GM12878 (cell line): ENCODE measurements around the gene SLC24A3. TPM values are rescaled to one million over a fixed set of nuclear protein-coding genes. Genes with fewer than 3 reads are reported as not detected.

ENCODE experiments used
- ATAC-seq: fragments of 200-7000 bp; cut with Tn5 transposase; 3 replicates; pipeline ENCODE4 v1.9.1; 2020; ENCODE audit warnings: mild to moderate bottlenecking, moderate library complexity
- BruUV-seq: library from RNA; stranded (reverse); fragments of 400-500 nt; replicated peaks from 2 replicates; lab custom pipeline; 2021; lab: Mats Ljungman, UMichigan
- CTCF ChIA-PET: fragments of 300-600 bp; sonication (Branson Sonifier 250); formaldehyde crosslinking; extraction: SDS; loops from one replicate; lab custom pipeline; 2021; ENCODE audit warnings: inconsistent platforms; lab: Yijun Ruan, JAX
- POLR2A ChIA-PET: fragments of 350-600 bp; formaldehyde crosslinking; extraction: SDS; loops from one replicate; lab custom pipeline; 2021; ENCODE audit warnings: inconsistent platforms; lab: Charles Lee
- RAD21 ChIA-PET: fragments of 300-600 bp; sonication (Branson Sonifier 250); formaldehyde crosslinking; loops from one replicate; lab custom pipeline; 2023; ENCODE audit warnings: antibody characterized with exemption; ENCODE audit not compliant: unreplicated experiment; lab: Charles Lee
- SMC1A ChIA-PET: fragments of 300-600 bp; sonication (Branson Sonifier 250); formaldehyde crosslinking; loops from one replicate; lab custom pipeline; 2023; ENCODE audit not compliant: unreplicated experiment, uncharacterized antibody; lab: Charles Lee
- DNase-seq: peaks from one replicate; pipeline ENCODE4 v3.0.0-alpha.2; 2011; ENCODE audit warnings: low read depth, low spot score
- FAIRE-seq: peaks from 3 replicates; lab custom pipeline; 2011; peaks lifted over from hg19 to GRCh38; lab: Jason Lieb, UNC
- H2AFZ ChIP-seq: 2 replicates; pipeline ENCODE4 v1.6.0; 2011; ENCODE audit warnings: low read depth, low read length, control low read depth; ENCODE audit not compliant: control insufficient read depth
- H3K27ac ChIP-seq: 2 replicates; pipeline ENCODE4 v1.5.1; 2011; ENCODE audit warnings: control low read depth; ENCODE audit not compliant: control insufficient read depth, insufficient read depth
- H3K27me3 ChIP-seq, 2 experiments: replicated peaks in 1 of 2; 2 replicates each; pipeline versions ENCODE4 v1.6.0 to v1.6.1; 2011; ENCODE audit warnings: low read length in 1 of 2; ENCODE audit not compliant: control insufficient read depth in 2 of 2, insufficient read depth in 2 of 2
- H3K36me3 ChIP-seq, 2 experiments: 2 replicates each; pipeline ENCODE4 v1.5.1; 2011; ENCODE audit warnings: low read length in 1 of 2; ENCODE audit not compliant: control insufficient read depth in 2 of 2, insufficient read depth in 2 of 2
- H3K4me1 ChIP-seq: 2 replicates; pipeline ENCODE4 v1.6.1; 2011; ENCODE audit warnings: mild to moderate bottlenecking, low read length, moderate library complexity, mixed read lengths; ENCODE audit not compliant: control insufficient read depth, insufficient read depth
- H3K4me2 ChIP-seq: 2 replicates; pipeline ENCODE4 v1.6.0; 2011; ENCODE audit warnings: control low read depth; ENCODE audit not compliant: control insufficient read depth, insufficient read depth
- H3K4me3 ChIP-seq: fragments of 200-600 bp; sonication (generic); 2 replicates; pipeline ENCODE4 v1.5.1; 2016
- H3K79me2 ChIP-seq: 2 replicates; pipeline ENCODE4 v1.6.0; 2011; ENCODE audit warnings: low read length; ENCODE audit not compliant: control insufficient read depth, insufficient read depth
- H3K9ac ChIP-seq: 2 replicates; pipeline ENCODE4 v1.8.0; 2011; ENCODE audit warnings: low read length, control low read depth, mixed read lengths; ENCODE audit not compliant: control insufficient read depth, insufficient read depth
- H3K9me3 ChIP-seq: replicated peaks from 3 replicates; pipeline ENCODE4 v1.5.1; 2011; ENCODE audit warnings: mild to moderate bottlenecking, low read length; ENCODE audit not compliant: control insufficient read depth, insufficient read depth
- H4K20me1 ChIP-seq: 2 replicates; pipeline ENCODE4 v1.6.0; 2011; ENCODE audit not compliant: control insufficient read depth, insufficient read depth
- BHLHE40 ChIP-seq, 2 experiments: fragments of 450-650 bp in 1 of 2; IDR thresholded peaks; 2 replicates each; pipeline ENCODE4 v1.6.1; 2011 to 2017; ENCODE audit warnings: low read depth in 2 of 2, borderline replicate concordance in 1 of 2, improper control_type of control experiment in 1 of 2, low read length in 1 of 2, mild to moderate bottlenecking in 1 of 2
- CBFB ChIP-seq: IDR thresholded peaks from 2 replicates; pipeline ENCODE4 v1.6.1; 2016; ENCODE audit warnings: antibody characterized with exemption, low read depth
- CREB1 ChIP-seq: IDR thresholded peaks from 2 replicates; pipeline ENCODE4 v1.6.1; 2012; ENCODE audit warnings: low read depth, mild to moderate bottlenecking, inconsistent platforms
- MEF2B ChIP-seq: fragments of 450-650 bp; IDR thresholded peaks from 2 replicates; pipeline ENCODE4 v1.6.1; 2018; ENCODE audit warnings: mild to moderate bottlenecking, moderate library complexity; ENCODE audit not compliant: partially characterized antibody, poor library complexity, severe bottlenecking
- PBX3 ChIP-seq: IDR thresholded peaks from 2 replicates; pipeline ENCODE4 v1.6.1; 2011; ENCODE audit warnings: mild to moderate bottlenecking, low read depth, low read length, moderate library complexity; ENCODE audit not compliant: insufficient replicate concordance
- POLR2AphosphoS2 ChIP-seq: IDR thresholded peaks from 2 replicates; pipeline ENCODE4 v1.6.1; 2011; ENCODE audit warnings: low read depth, mild to moderate bottlenecking, low read length, improper control_type of control experiment, moderate library complexity
- POU2F2 ChIP-seq: IDR thresholded peaks from 3 replicates; pipeline ENCODE4 v1.6.1; 2011; ENCODE audit warnings: low read depth, mild to moderate bottlenecking, low read length, borderline replicate concordance
- RAD21 ChIP-seq: IDR thresholded peaks from 2 replicates; pipeline ENCODE4 v1.6.1; 2011; ENCODE audit warnings: mild to moderate bottlenecking, low read depth, low read length, moderate library complexity; ENCODE audit not compliant: insufficient read depth
- SMC3 ChIP-seq: IDR thresholded peaks from 2 replicates; pipeline ENCODE4 v1.6.1; 2011; ENCODE audit warnings: low read length, improper control_type of control experiment, borderline replicate concordance
- TCF12 ChIP-seq: IDR thresholded peaks from 2 replicates; pipeline ENCODE4 v1.6.1; 2011; ENCODE audit warnings: low read depth, mild to moderate bottlenecking, low read length
- ZSCAN29 ChIP-seq: fragments of 450-650 bp; IDR thresholded peaks from 2 replicates; pipeline ENCODE4 v1.6.1; 2017; ENCODE audit warnings: mild to moderate bottlenecking, moderate library complexity
- WGBS: methylation state at CpG from one replicate; pipeline ENCODE4 v1.1.6; 2016; ENCODE audit warnings: low lambda C conversion rate; ENCODE audit not compliant: insufficient replicate concordance, insufficient coverage; ENCODE audit errors: missing lambda C conversion rate; 5-methylcytosine and 5-hydroxymethylcytosine counted together
- in situ Hi-C: fragments of 300-500 bp; cut with MboI; formaldehyde crosslinking; loops from 9 replicates; pipeline ENCODE4 v1.14.3; 2018; ENCODE audit warnings: mixed read lengths
- intact Hi-C: fragments of 100-400 bp; cut with micrococcal nuclease; formaldehyde crosslinking; loops from one replicate; pipeline ENCODE4 v1.14.2; 2022; ENCODE audit not compliant: unreplicated experiment
- polyA plus RNA-seq, 11 experiments: library from polyadenylated mRNA; depleted of rRNA in 4 of 11; unstranded in 6 of 11; stranded (reverse) in 5 of 11; fragments of >200 nt; fragmentation: Nextera tagmentation in 4 of 11; fragmentation: Illumina TruSeq in 1 of 11; extraction: Ambion mirVana in 4 of 11; extraction: Trizol in 1 of 11; gene quantifications; 1 replicate in 1 of 11; 2 replicates in 10 of 11; pipeline versions ENCODE4 v1.2.1 to v1.2.3, GENCODE V29; 2011 to 2016; ENCODE audit warnings: inconsistent platforms in 2 of 11, missing spikeins in 2 of 11, low read depth in 1 of 11
- total RNA-seq, 4 experiments: library from RNA; depleted of rRNA in 3 of 4; stranded (reverse); fragments of >200 nt in 3 of 4; fragmentation: Illumina TruSeq in 1 of 4; extraction: Trizol in 1 of 4; gene quantifications; 2 replicates each; pipeline versions ENCODE4 v1.2.1 to v1.2.3, GENCODE V29; 2013 to 2021
- TF ChIP-seq, protein P1 (sequence below), 3 experiments: IDR thresholded peaks in 2 of 3; conservative IDR thresholded peaks in 1 of 3; 2 replicates each; pipeline ENCODE4 v1.5.1; 2011; ENCODE audit warnings: low read depth in 3 of 3, low read length in 3 of 3, mild to moderate bottlenecking in 3 of 3, control low read depth in 2 of 3, moderate library complexity in 2 of 3, inconsistent platforms in 1 of 3, mixed read lengths in 1 of 3; ENCODE audit not compliant: control insufficient read depth in 2 of 3, insufficient read depth in 1 of 3; ENCODE audit errors: extremely low read depth in 1 of 3

The SLC24A3 gene
- total and polyA plus RNA-seq, 10 of the 15 experiments (the other 5 are each of a cell fraction or from before 2014, with no cell fraction given): 0.04 TPM; not detected in 9

GRCh38 chr20:19205981-19206396, 6.5 kb upstream of the SLC24A3 start:
- Histone ChIP-seq H3K27ac (no peak overlapping the region), H4K20me1 (no peaks in the 10 kb centered on the region), H3K9me3 (no peaks in the 10 kb centered on the region), H3K79me2 (no peaks in the 10 kb centered on the region), H3K4me3 (no peak overlapping the region), H3K36me3 (no peaks in the 10 kb centered on the region), H2AFZ (no peak overlapping the region), H3K9ac (no peak overlapping the region), H3K4me2 (no peak overlapping the region), H3K27me3 (no peaks in the 10 kb centered on the region; a peak in 3 of 4 replicates), H3K4me1 (no peaks in the 10 kb centered on the region)
- ChIA-PET POLR2A (interaction anchor here (0.6 kb wide), 1 partner anchor 11 kb away, joined by 3 read pairs; no protein-coding TSS in a partner anchor), RAD21 (interaction anchor here (0.9 to 3.0 kb wide), 3 partner anchors 378 to 571 kb away, joined by 3 to 21 read pairs (median 5); no protein-coding TSS in a partner anchor), CTCF (interaction anchor here (0.6 to 5.4 kb wide), 31 partner anchors 10 to 573 kb away, joined by 3 to 73 read pairs (median 4); no protein-coding TSS in a partner anchor), SMC1A (interaction anchor here (0.6 to 4.2 kb wide), 5 partner anchors 12 to 455 kb away, joined by 3 to 35 read pairs (median 6); no protein-coding TSS in a partner anchor)
- DNase-seq (peak; percentile 8), ATAC-seq (peak; percentile 90), FAIRE-seq (peak; percentile 41)
- TF ChIP-seq MEF2B (no peak), CREB1 (no peak), RAD21 (peak; percentile 80), POLR2AphosphoS2 (no peak), ZSCAN29 (no peak), CBFB (no peak), TCF12 (no peak), SMC3 (peak; percentile 90), PBX3 (no peak), POU2F2 (0 out of 3 replicates have a peak, but pooled peaks have one; percentile 29), BHLHE40 (IDR thresholded peaks at IDR 0.05; ENCODE audit: borderline replicate concordance in 1 of 2, low read depth in 2 of 2, low read length in 1 of 2) (0 out of 4 replicates have a peak, but pooled peaks of 1 of the 2 experiments have one; percentile 4)
- TF ChIP-seq, protein P1, sequence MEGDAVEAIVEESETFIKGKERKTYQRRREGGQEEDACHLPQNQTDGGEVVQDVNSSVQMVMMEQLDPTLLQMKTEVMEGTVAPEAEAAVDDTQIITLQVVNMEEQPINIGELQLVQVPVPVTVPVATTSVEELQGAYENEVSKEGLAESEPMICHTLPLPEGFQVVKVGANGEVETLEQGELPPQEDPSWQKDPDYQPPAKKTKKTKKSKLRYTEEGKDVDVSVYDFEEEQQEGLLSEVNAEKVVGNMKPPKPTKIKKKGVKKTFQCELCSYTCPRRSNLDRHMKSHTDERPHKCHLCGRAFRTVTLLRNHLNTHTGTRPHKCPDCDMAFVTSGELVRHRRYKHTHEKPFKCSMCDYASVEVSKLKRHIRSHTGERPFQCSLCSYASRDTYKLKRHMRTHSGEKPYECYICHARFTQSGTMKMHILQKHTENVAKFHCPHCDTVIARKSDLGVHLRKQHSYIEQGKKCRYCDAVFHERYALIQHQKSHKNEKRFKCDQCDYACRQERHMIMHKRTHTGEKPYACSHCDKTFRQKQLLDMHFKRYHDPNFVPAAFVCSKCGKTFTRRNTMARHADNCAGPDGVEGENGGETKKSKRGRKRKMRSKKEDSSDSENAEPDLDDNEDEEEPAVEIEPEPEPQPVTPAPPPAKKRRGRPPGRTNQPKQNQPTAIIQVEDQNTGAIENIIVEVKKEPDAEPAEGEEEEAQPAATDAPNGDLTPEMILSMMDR (IDR thresholded peaks at IDR 0.05 in 2 of 3, conservative IDR thresholded peaks at IDR 0.05 in 1 of 3; ENCODE audit: control insufficient read depth in 2 of 3, extremely low read depth in 1 of 3, insufficient read depth in 1 of 3, low read depth in 3 of 3, low read length in 3 of 3): peak; percentile 82 to 85 (median 85)
- intact Hi-C loops: loop anchor here (1.0 to 10.0 kb wide), 4 partner anchors 139 to 574 kb away; no protein-coding TSS in a partner anchor
- in situ Hi-C loops: loop anchor here (5.0 to 10.0 kb wide), 3 partner anchors 376 to 791 kb away; no protein-coding TSS in a partner anchor
- BruUV-seq: no TSS peak
- 13% methylated on average over 8 of the region's 8 CpGs for WGBS
